ENCODE measurements around the gene CHST3.

The CHST3 gene

DNA sequence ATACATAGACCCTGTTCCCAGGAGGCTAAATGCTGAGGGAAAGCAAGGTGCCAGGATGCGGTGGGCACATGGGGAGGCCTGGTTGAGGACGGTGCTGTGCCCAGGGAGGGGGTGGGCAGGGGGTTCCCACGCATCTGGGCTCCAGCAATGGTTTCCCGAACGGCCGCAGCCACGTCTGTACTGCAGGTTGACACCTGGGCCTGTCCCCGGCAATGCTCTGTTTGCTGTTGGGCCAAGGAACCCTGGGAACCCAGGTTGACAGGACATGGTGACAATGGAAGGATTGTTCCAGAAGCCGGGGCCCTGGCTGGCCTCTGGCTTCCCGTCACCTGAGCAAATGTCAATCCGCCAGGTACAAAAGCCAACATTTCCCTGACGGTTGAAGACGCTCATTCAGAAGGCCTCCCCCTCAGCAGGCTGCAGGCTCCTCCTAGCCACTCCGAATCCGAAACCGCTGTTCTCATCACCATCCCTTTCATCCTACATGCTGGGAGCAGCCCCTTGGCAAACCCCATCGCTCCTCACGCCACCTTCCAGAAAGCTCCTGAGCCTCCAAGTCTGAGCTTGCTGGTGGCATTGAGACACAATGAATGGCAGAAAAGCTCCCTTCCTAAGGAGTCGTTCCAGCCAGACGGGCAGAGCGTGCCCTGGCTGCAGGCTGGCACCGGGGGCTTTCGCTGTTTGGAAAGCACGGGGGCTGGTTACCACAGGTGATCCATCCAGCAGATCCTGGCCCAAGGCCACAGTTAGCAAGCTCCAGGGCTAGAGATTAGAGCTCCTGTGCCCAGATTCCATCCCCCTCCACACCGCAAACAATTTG is 92.9 kb downstream of the CHST3 start:
- DNase-seq (ENCODE audit: low spot score) = no peak

DNA sequence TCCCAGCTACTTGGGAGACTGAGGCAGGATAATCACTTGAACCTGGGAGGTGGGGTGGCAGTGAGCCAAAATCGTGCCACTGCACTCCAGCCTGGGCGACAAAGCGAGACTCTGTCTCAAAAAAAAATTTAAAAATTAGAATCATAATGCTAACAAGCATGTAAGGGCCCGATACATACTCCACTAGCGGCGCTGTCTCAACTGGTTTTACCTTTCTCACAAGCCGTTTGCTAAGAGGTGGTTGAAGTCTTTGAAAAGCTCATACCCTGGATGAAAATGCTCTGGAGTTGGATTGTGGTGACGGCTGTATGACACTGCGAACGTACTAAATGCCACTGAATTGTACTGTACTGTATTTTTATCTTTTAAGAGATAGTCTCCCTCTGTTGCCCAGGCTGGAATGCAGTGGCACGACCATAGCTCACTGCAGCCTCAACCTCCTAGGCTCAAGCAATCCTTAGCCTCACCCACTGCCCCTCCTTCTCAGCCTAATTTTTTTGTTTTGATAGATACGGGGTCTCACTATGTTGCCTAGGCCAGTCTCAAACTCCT is 94.2 kb downstream of the CHST3 start:
- DNase-seq (ENCODE audit: low spot score) = no peak

GRCh38 chr10:72058989-72059842 is 95.0 kb downstream of the CHST3 start:
- no peak for DNase-seq (ENCODE audit: low spot score)

DNA sequence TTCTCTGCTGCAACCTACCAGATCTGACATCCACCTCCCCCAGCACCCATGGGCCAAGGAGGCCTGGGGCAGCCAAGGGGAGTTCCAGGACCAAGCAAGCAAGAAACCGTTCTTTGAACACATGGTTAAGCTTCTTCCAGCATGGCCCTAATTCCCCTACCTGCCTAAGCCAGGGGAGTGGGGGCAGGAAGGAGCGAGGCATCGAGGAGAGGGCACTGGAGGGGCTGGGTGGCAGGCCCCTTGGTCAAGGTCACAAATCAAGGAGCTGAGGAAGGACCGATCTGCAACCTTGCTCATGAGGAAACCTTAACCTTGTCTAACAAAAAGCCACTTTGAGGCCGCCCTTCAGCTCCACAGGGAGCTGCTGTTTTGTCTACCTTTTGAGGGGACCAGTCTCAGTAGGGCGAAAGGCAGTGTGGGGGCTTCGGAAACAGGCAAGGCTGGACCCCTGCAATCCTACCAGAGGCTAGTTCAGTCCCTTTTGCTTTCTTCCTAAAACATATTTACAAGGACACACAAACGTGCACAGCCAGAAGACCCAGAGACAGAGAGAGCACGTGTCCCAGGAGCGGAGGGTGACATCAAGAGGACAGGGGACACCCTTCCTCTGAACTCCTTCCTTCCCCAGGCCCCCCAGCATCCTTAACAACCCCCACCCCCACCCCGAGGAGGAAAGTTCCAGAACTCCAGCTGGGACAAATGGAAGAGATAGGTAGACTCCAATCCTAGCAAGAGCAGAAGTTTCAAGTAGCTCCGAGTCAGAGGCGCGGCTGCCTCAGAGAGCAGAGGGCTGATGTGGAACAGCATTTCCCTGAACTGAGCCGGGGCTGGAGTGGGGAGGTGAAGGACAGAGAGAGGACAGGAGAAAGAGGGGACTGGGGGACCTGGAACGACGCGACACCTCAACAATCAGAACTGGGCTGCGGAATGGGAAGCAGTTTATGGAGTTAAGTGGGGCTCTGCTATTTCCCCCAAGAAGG is 95.9 kb downstream of the CHST3 start:
- no peak for DNase-seq (ENCODE audit: low spot score)

DNA sequence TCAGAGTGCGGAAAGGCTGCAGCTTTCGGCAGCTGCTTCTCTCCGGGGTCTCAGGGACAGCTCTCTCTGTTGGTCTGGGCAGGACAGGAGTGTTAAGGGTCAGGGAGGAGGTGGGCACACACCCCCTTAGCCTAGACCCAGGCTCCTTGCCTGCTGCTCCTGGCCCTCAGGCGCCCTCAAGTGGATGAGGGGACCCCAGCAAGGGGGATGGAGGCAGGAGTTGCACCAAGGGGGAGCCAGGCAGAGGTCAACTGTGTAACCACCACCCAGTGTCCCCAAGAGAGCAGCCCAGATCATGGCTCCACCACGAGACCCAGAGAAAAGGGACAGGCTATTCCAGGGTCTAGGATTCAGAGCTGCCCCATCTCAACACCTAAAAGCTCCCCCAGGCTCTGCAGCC is 97.3 kb downstream of the CHST3 start:
- no peak for DNase-seq (ENCODE audit: low spot score)

- DNase-seq (ENCODE audit: low spot score) = no peak
Observed at GRCh38 chr10:72061930-72062329, 97.7 kb downstream of the CHST3 start.

GRCh38 chr10:72062382-72062781 is 98.2 kb downstream of the CHST3 start:
- no peak for DNase-seq (ENCODE audit: low spot score)
